K562 (cell line): ENCODE measurements around the gene ENOX2. TPM values are rescaled to one million over a fixed set of nuclear protein-coding genes. Genes with fewer than 3 reads are reported as not detected.

Experiments
- ATAC-seq: fragments of 200-7000 bp; cut with Tn5 transposase; 3 replicates; pipeline ENCODE4 v1.9.1; 2020; ENCODE audit warnings: moderate library complexity
- BruUV-seq: library from RNA; stranded (reverse); fragments of 400-500 nt; replicated peaks from 2 replicates; lab custom pipeline; 2021; lab: Mats Ljungman, UMichigan
- CTCF ChIA-PET: fragments of 300-600 bp; formaldehyde crosslinking; extraction: SDS; loops from one replicate; lab custom pipeline; 2021; ENCODE audit warnings: low intra/inter-chr PET ratio; lab: Yijun Ruan, JAX
- POLR2A ChIA-PET: fragments of 300-600, 350-650 bp; sonication (Branson Sonifier 250); formaldehyde crosslinking; extraction: SDS; loops from one replicate; lab custom pipeline; 2021; ENCODE audit warnings: antibody characterized with exemption, inconsistent platforms; lab: Yijun Ruan, JAX
- DNase-seq, 4 experiments: peaks; one replicate each; pipeline versions ENCODE4 v3.0.0 to v3.0.0-alpha.2; 2011 to 2018; ENCODE audit warnings: low spot score in 3 of 4, mixed read lengths in 3 of 4; ENCODE audit errors: extremely low read depth in 1 of 4
- FAIRE-seq: peaks from 2 replicates; lab custom pipeline; 2011; peaks lifted over from hg19 to GRCh38; lab: Jason Lieb, UNC
- H2AFZ ChIP-seq: 2 replicates; pipeline ENCODE4 v1.6.0; 2011; ENCODE audit warnings: low read depth, low read length, control low read depth, inconsistent platforms
- H3K27ac ChIP-seq: fragments of 200-600 bp; 3 replicates; pipeline ENCODE4 v1.8.0; 2011; ENCODE audit warnings: low read depth, mild to moderate bottlenecking, control low read depth, inconsistent platforms, low read length, moderate library complexity, mixed read lengths; ENCODE audit errors: extremely low read depth
- H3K27me3 ChIP-seq, 2 experiments: fragments of 300-600 bp in 1 of 2; 2 replicates in 1 of 2; 3 replicates in 1 of 2; pipeline versions ENCODE4 v1.6.0 to v1.8.0; 2011; ENCODE audit warnings: inconsistent platforms in 2 of 2, low read length in 2 of 2, mild to moderate bottlenecking in 1 of 2, mixed read lengths in 1 of 2, moderate library complexity in 1 of 2; ENCODE audit not compliant: control insufficient read depth in 2 of 2, insufficient read depth in 2 of 2
- H3K36me3 ChIP-seq: fragments of 300-600 bp; 3 replicates; pipeline ENCODE4 v1.8.0; 2011; ENCODE audit warnings: mild to moderate bottlenecking, low read length, inconsistent platforms; ENCODE audit not compliant: control insufficient read depth, insufficient read depth
- H3K4me1 ChIP-seq, 2 experiments: fragments of 200-600 bp in 1 of 2; replicated peaks in 1 of 2; 2 replicates in 1 of 2; 3 replicates in 1 of 2; pipeline versions ENCODE4 v1.5.1 to v1.8.0; 2011; ENCODE audit warnings: inconsistent platforms in 2 of 2, low read length in 2 of 2, mild to moderate bottlenecking in 1 of 2, mixed read lengths in 1 of 2, moderate library complexity in 1 of 2; ENCODE audit not compliant: control insufficient read depth in 2 of 2, insufficient read depth in 2 of 2
- H3K4me2 ChIP-seq: 2 replicates; pipeline ENCODE4 v1.6.1; 2011; ENCODE audit warnings: low read length, control low read depth, inconsistent platforms, mixed read lengths; ENCODE audit not compliant: insufficient read depth
- H3K4me3 ChIP-seq: fragments of 200-600 bp; sonication (generic), shearing (Covaris generic); 2 replicates; pipeline ENCODE4 v1.5.1; 2016; ENCODE audit warnings: control low read depth, inconsistent platforms
- H3K79me2 ChIP-seq: fragments of 200-600 bp; 3 replicates; pipeline ENCODE4 v1.8.0; 2011; ENCODE audit warnings: low read length, inconsistent platforms; ENCODE audit not compliant: control insufficient read depth, insufficient read depth
- H3K9ac ChIP-seq, 2 experiments: 2 replicates each; pipeline versions ENCODE4 v1.6.0 to v1.6.1; 2011; ENCODE audit warnings: low read depth in 2 of 2, low read length in 2 of 2, control low read depth in 1 of 2, inconsistent platforms in 1 of 2, mild to moderate bottlenecking in 1 of 2, mixed read lengths in 1 of 2; ENCODE audit not compliant: insufficient read depth in 1 of 2
- H3K9me1 ChIP-seq: one replicate; pipeline ENCODE4 v1.6.0; 2011; ENCODE audit warnings: inconsistent platforms, mild to moderate bottlenecking, low read length, moderate library complexity; ENCODE audit not compliant: control insufficient read depth, insufficient read depth
- H3K9me3 ChIP-seq: replicated peaks from 2 replicates; pipeline ENCODE4 v1.5.1; 2011; ENCODE audit warnings: low read depth, low read length, inconsistent platforms; ENCODE audit not compliant: control insufficient read depth, insufficient read depth
- H4K20me1 ChIP-seq: replicated peaks from 2 replicates; pipeline ENCODE4 v1.6.1; 2011; ENCODE audit warnings: low read length, inconsistent platforms, mixed read lengths; ENCODE audit not compliant: control insufficient read depth, insufficient read depth
- CBX5 ChIP-seq: IDR thresholded peaks from 2 replicates; pipeline ENCODE4 v1.6.1; 2014; ENCODE audit warnings: low read depth, borderline replicate concordance
- EP400 ChIP-seq: fragments of 450-650 bp; IDR thresholded peaks from 2 replicates; pipeline ENCODE4 v1.6.1; 2017; ENCODE audit warnings: antibody characterized with exemption, mild to moderate bottlenecking, moderate library complexity
- FOXJ2 ChIP-seq: fragments of 200-800 bp; sonication (Bioruptor generic); IDR thresholded peaks from 2 replicates; pipeline ENCODE4 v1.6.1; 2016; ENCODE audit warnings: missing genetic modification characterization, missing compliant biosample characterization
- LEF1 ChIP-seq: fragments of 450-650 bp; IDR thresholded peaks from 2 replicates; pipeline ENCODE4 v1.6.1; 2016; ENCODE audit warnings: mild to moderate bottlenecking
- MAFG ChIP-seq: fragments of 450-650 bp; conservative IDR thresholded peaks from 2 replicates; pipeline ENCODE4 v1.6.1; 2016; ENCODE audit warnings: missing genetic modification characterization, missing compliant biosample characterization
- MCM2 ChIP-seq: fragments of 450-650 bp; IDR thresholded peaks from 2 replicates; pipeline ENCODE4 v1.6.1; 2017; ENCODE audit warnings: low read depth, mild to moderate bottlenecking
- SMAD2 ChIP-seq: fragments of 150-350 bp; IDR thresholded peaks from 2 replicates; pipeline ENCODE4 v1.6.1; 2014; ENCODE audit warnings: low read depth, mild to moderate bottlenecking, low read length
- ZNF146 ChIP-seq: IDR thresholded peaks from one replicate; pipeline ENCODE4 v1.6.1; 2018; ENCODE audit warnings: missing compliant biosample characterization; ENCODE audit not compliant: unreplicated experiment
- ZNF551 ChIP-seq: fragments of 250-450 bp; sonication (Bioruptor Pico); IDR thresholded peaks from 2 replicates; pipeline ENCODE4 v1.5.0; 2021; ENCODE audit warnings: mild to moderate bottlenecking, moderate library complexity
- ZNF766 ChIP-seq: fragments of 200-800 bp; sonication (Bioruptor generic); conservative IDR thresholded peaks from 2 replicates; pipeline ENCODE4 v1.6.1; 2016; ENCODE audit warnings: missing genetic modification characterization, missing compliant biosample characterization
- ZNF778 ChIP-seq: fragments of 450-650 bp; formaldehyde crosslinking; IDR thresholded peaks from 2 replicates; pipeline ENCODE4 v1.4.0; 2020; ENCODE audit warnings: mild to moderate bottlenecking, moderate library complexity
- WGBS: fragments of 100-300 bp; shearing (Covaris generic); methylation state at CpG from one replicate; pipeline ENCODE4 v1.1.6; 2016; ENCODE audit warnings: low coverage, mixed read lengths; ENCODE audit not compliant: insufficient coverage; ENCODE audit errors: missing lambda C conversion rate; 5-methylcytosine and 5-hydroxymethylcytosine counted together
- in situ Hi-C: fragments of 300-500 bp; cut with MboI; formaldehyde crosslinking; loops from 4 replicates; pipeline ENCODE4 v1.15.0; 2018; ENCODE audit warnings: inconsistent platforms, mixed read lengths
- intact Hi-C: fragments of 100-400 bp; cut with micrococcal nuclease; formaldehyde crosslinking; loops from 2 replicates; pipeline ENCODE4 v1.14.2; 2022
- polyA plus RNA-seq, 8 experiments: library from polyadenylated mRNA; depleted of rRNA in 4 of 8; stranded (reverse) in 5 of 8; unstranded in 3 of 8; fragments of >200 nt; fragmentation: Nextera tagmentation in 2 of 8; fragmentation: Illumina TruSeq in 1 of 8; extraction: Ambion mirVana in 2 of 8; extraction: Trizol in 1 of 8; gene quantifications; 2 replicates each; pipeline versions ENCODE4 v1.2.1 to v1.2.3, GENCODE V29; 2011 to 2014; ENCODE audit warnings: inconsistent platforms in 1 of 8, missing spikeins in 1 of 8
- total RNA-seq, 7 experiments: library from RNA; depleted of rRNA in 6 of 7; stranded (reverse); fragments of >200 nt in 6 of 7; fragmentation: Illumina TruSeq in 2 of 7; extraction: Trizol in 2 of 7; gene quantifications; 2 replicates each; pipeline versions ENCODE4 v1.2.1 to v1.2.3, GENCODE V29; 2011 to 2021; ENCODE audit warnings: low replicate concordance in 1 of 7
- TF ChIP-seq, protein P1 (sequence below): fragments of 250-450 bp; sonication (Bioruptor Pico); IDR thresholded peaks from 2 replicates; pipeline ENCODE4 v1.6.1; 2021; ENCODE audit warnings: mild to moderate bottlenecking
- TF ChIP-seq, protein P2 (sequence below): fragments of 450-650 bp; formaldehyde crosslinking; IDR thresholded peaks from 2 replicates; pipeline ENCODE4 v1.4.0; 2020; ENCODE audit warnings: mild to moderate bottlenecking, moderate library complexity
- TF ChIP-seq, protein P3 (sequence below), 2 experiments: fragments of 450-650 bp; IDR thresholded peaks; 2 replicates each; pipeline ENCODE4 v1.6.1; 2018; ENCODE audit warnings: mild to moderate bottlenecking in 2 of 2, low read depth in 1 of 2; ENCODE audit not compliant: partially characterized antibody in 2 of 2
- TF ChIP-seq, protein P4 (sequence below), 2 experiments: IDR thresholded peaks; 2 replicates each; pipeline ENCODE4 v1.6.1; 2011; ENCODE audit warnings: borderline replicate concordance in 1 of 2, control low read depth in 1 of 2, low read depth in 1 of 2, low read length in 1 of 2, mild to moderate bottlenecking in 1 of 2, mixed read lengths in 1 of 2, moderate library complexity in 1 of 2; ENCODE audit not compliant: insufficient read depth in 1 of 2, insufficient read length in 1 of 2, poor library complexity in 1 of 2, severe bottlenecking in 1 of 2; ENCODE audit errors: extremely low read depth in 1 of 2

The ENOX2 gene
- total and polyA plus RNA-seq, 9 of the 15 experiments (the other 6 are each of a cell fraction or from before 2014, with no cell fraction given): 6.1 to 24.0 (median 13.8) TPM

DNA sequence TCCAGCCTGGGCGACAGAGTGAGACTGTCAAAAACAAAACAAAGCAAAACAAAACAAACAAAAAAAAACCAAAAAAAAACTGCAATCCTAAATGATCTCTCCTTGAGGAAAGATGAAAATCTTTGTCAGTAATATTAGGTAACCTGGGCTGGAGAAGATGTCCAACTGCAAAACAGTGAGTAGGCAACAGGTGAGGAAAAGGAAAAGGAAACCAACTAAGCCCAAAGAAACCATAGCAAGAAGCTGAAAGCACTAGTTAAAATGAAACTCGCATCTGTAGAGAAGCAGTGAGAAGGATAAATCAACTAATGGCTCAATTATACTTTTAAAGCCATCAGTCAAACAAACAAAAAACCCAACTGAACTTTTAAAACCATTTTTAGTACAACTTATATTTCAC lies 54.2 kb downstream of the ENOX2 start:
- ChIA-PET POLR2A (no interaction called here), CTCF (no interaction called here)
- in situ Hi-C loops (no loop called here), intact Hi-C loops (no loop called here)
- Histone ChIP-seq H3K27me3 (no peaks in the 10 kb centered on the region), H2AFZ (no peak overlapping the region), H3K9me3 (no peaks in the 10 kb centered on the region), H3K79me2 (no peaks in the 10 kb centered on the region; the same call in 2 of the 3 replicates), H3K9ac (no peak overlapping the region), H3K9me1 (no peaks in the 10 kb centered on the region), H3K4me3 (no peak overlapping the region), H3K36me3 (no peaks in the 10 kb centered on the region), H3K4me1 (no peaks in the 10 kb centered on the region), H3K4me2 (no peak overlapping the region), H4K20me1 (no peaks in the 10 kb centered on the region), H3K27ac (no peak overlapping the region)
- FAIRE-seq (no peak), ATAC-seq (no peak), DNase-seq (no peak)
- TF ChIP-seq ZNF551 (CRISPR knock-in tag): no peak
- TF ChIP-seq MAFG (tag): no peak
- TF ChIP-seq LEF1: no peak
- no peak for TF ChIP-seq SMAD2
- no peak for TF ChIP-seq EP400
- TF ChIP-seq MCM2: no peak
- no peak for TF ChIP-seq ZNF766 (CRISPR knock-in tag)
- no peak for TF ChIP-seq ZNF146 (CRISPR knock-in tag)
- TF ChIP-seq, protein P1, sequence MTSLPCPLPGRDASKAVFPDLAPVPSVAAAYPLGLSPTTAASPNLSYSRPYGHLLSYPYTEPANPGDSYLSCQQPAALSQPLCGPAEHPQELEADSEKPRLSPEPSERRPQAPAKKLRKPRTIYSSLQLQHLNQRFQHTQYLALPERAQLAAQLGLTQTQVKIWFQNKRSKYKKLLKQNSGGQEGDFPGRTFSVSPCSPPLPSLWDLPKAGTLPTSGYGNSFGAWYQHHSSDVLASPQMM (CRISPR knock-in tag): no peak
- TF ChIP-seq, protein P2, sequence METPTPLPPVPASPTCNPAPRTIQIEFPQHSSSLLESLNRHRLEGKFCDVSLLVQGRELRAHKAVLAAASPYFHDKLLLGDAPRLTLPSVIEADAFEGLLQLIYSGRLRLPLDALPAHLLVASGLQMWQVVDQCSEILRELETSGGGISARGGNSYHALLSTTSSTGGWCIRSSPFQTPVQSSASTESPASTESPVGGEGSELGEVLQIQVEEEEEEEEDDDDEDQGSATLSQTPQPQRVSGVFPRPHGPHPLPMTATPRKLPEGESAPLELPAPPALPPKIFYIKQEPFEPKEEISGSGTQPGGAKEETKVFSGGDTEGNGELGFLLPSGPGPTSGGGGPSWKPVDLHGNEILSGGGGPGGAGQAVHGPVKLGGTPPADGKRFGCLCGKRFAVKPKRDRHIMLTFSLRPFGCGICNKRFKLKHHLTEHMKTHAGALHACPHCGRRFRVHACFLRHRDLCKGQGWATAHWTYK: no peak
- no peak for TF ChIP-seq FOXJ2
- TF ChIP-seq, protein P3, sequence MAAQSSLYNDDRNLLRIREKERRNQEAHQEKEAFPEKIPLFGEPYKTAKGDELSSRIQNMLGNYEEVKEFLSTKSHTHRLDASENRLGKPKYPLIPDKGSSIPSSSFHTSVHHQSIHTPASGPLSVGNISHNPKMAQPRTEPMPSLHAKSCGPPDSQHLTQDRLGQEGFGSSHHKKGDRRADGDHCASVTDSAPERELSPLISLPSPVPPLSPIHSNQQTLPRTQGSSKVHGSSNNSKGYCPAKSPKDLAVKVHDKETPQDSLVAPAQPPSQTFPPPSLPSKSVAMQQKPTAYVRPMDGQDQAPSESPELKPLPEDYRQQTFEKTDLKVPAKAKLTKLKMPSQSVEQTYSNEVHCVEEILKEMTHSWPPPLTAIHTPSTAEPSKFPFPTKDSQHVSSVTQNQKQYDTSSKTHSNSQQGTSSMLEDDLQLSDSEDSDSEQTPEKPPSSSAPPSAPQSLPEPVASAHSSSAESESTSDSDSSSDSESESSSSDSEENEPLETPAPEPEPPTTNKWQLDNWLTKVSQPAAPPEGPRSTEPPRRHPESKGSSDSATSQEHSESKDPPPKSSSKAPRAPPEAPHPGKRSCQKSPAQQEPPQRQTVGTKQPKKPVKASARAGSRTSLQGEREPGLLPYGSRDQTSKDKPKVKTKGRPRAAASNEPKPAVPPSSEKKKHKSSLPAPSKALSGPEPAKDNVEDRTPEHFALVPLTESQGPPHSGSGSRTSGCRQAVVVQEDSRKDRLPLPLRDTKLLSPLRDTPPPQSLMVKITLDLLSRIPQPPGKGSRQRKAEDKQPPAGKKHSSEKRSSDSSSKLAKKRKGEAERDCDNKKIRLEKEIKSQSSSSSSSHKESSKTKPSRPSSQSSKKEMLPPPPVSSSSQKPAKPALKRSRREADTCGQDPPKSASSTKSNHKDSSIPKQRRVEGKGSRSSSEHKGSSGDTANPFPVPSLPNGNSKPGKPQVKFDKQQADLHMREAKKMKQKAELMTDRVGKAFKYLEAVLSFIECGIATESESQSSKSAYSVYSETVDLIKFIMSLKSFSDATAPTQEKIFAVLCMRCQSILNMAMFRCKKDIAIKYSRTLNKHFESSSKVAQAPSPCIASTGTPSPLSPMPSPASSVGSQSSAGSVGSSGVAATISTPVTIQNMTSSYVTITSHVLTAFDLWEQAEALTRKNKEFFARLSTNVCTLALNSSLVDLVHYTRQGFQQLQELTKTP (IDR thresholded peaks at IDR 0.05; ENCODE audit: low read depth in 1 of 2, partially characterized antibody in 2 of 2): no peak
- TF ChIP-seq, protein P4, sequence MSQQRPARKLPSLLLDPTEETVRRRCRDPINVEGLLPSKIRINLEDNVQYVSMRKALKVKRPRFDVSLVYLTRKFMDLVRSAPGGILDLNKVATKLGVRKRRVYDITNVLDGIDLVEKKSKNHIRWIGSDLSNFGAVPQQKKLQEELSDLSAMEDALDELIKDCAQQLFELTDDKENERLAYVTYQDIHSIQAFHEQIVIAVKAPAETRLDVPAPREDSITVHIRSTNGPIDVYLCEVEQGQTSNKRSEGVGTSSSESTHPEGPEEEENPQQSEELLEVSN (IDR thresholded peaks at IDR 0.05; ENCODE audit: borderline replicate concordance in 1 of 2, extremely low read depth in 1 of 2, insufficient read depth in 1 of 2, insufficient read length in 1 of 2, low read depth in 1 of 2, low read length in 1 of 2, poor library complexity in 1 of 2, severe bottlenecking in 1 of 2): no peak
- no peak for TF ChIP-seq ZNF778
- no peak for TF ChIP-seq CBX5
- BruUV-seq: no TSS peak
- WGBS: 63% methylated on average over 2 of the region's 2 CpGs
